Thyroid gland (tissue), 4 donors: ENCODE measurements around the gene SHC3.

Experiments used
- POLR2A ChIP-seq, 2 donors: fragments of 450-650 bp; IDR thresholded peaks; one replicate each; pipeline ENCODE4 v1.6.1; 2017; ENCODE audit warnings: antibody characterized with exemption in 2 of 2, mild to moderate bottlenecking in 2 of 2, moderate library complexity in 1 of 2
- TF ChIP-seq, protein P1 (sequence below), 6 experiments: fragments of 200-600 bp in 3 of 6; fragments of 450-650 bp in 3 of 6; sonication (generic) in 3 of 6; IDR thresholded peaks; one replicate each; pipeline ENCODE4 v1.5.1; 2016 to 2019; ENCODE audit warnings: antibody characterized with exemption in 6 of 6, mild to moderate bottlenecking in 2 of 6, inconsistent platforms in 1 of 6, moderate library complexity in 1 of 6

DNA sequence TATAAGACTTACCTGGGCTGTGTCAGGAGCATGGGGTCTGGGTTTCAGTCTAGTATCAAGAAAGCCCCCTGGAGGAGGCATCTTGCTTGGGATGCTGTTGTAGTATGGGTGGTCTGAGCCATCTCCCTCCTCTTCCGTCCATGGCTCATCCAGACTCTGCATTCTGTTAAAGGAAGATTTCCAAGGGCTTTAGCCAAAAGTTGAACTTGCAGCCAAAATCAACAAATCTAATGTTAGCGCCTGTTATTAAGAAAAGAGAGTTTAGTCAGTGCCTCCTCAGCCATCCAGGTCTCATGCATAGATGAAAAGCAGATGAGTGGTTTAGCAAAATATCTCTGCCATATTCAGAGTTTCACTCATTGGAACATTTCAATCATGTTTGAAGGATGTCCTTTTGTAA is 131.8 kb downstream of the SHC3 start:
- no peak for TF ChIP-seq POLR2A (IDR thresholded peaks at IDR 0.05)
- TF ChIP-seq, protein P1, sequence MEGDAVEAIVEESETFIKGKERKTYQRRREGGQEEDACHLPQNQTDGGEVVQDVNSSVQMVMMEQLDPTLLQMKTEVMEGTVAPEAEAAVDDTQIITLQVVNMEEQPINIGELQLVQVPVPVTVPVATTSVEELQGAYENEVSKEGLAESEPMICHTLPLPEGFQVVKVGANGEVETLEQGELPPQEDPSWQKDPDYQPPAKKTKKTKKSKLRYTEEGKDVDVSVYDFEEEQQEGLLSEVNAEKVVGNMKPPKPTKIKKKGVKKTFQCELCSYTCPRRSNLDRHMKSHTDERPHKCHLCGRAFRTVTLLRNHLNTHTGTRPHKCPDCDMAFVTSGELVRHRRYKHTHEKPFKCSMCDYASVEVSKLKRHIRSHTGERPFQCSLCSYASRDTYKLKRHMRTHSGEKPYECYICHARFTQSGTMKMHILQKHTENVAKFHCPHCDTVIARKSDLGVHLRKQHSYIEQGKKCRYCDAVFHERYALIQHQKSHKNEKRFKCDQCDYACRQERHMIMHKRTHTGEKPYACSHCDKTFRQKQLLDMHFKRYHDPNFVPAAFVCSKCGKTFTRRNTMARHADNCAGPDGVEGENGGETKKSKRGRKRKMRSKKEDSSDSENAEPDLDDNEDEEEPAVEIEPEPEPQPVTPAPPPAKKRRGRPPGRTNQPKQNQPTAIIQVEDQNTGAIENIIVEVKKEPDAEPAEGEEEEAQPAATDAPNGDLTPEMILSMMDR (IDR thresholded peaks at IDR 0.05), result no peak
